Measurements from ENCODE around the gene KANK2.

- TF ChIP-seq POLR2AphosphoS5 (IDR thresholded peaks at IDR 0.05; ENCODE audit: low read depth, low read length) (no peak), REST (IDR thresholded peaks at IDR 0.05; ENCODE audit: insufficient read depth in 1 of 2, low read depth in 2 of 2, low read length in 2 of 2) (no peak), TAF1 (IDR thresholded peaks at IDR 0.05; ENCODE audit: borderline replicate concordance, insufficient read depth, low read length) (no peak)
Measured at GRCh38 chr19:11242025-11242424, 44.7 kb upstream of the KANK2 start.
